Nephron progenitor cell (in vitro differentiated cells): ENCODE measurements around the gene KLK12.
"Not testable (repeated sequence)": the region's sequence is repeated elsewhere in the genome, so short reads cannot be mapped to it uniquely, and the experiment has no call there.

Experiments used
- DNase-seq: peaks from one replicate; pipeline ENCODE4 v3.0.0; 2021
- H3K27ac Mint-ChIP-seq: 2 replicates; pipeline ENCODE4 v1.8.0; 2021; ENCODE audit warnings: mild to moderate bottlenecking, moderate library complexity, mixed read lengths
- H3K27me3 Mint-ChIP-seq: 2 replicates; pipeline ENCODE4 v1.8.0; 2021; ENCODE audit warnings: mild to moderate bottlenecking, low read depth, mixed read lengths; ENCODE audit not compliant: poor library complexity
- H3K36me3 Mint-ChIP-seq: 2 replicates; pipeline ENCODE4 v1.8.0; 2021; ENCODE audit warnings: low read depth, mixed read lengths
- H3K4me1 Mint-ChIP-seq: 2 replicates; pipeline ENCODE4 v1.8.0; 2021; ENCODE audit warnings: mixed read lengths
- H3K4me3 Mint-ChIP-seq: 2 replicates; pipeline ENCODE4 v1.8.0; 2021; ENCODE audit warnings: mild to moderate bottlenecking, moderate library complexity, mixed read lengths
- H3K9me3 Mint-ChIP-seq: 2 replicates; pipeline ENCODE4 v1.8.0; 2021; ENCODE audit warnings: mild to moderate bottlenecking, moderate library complexity, mixed read lengths
- CTCF ChIP-seq: fragments of 200-600 bp; sonication (generic); IDR thresholded peaks from 2 replicates; pipeline ENCODE4 v1.5.0; 2021; ENCODE audit warnings: antibody characterized with exemption

KLK12 gene

GRCh38 chr19:50998686-50999085 is 36.1 kb downstream of the KLK12 start:
- H3K9me3 Mint-ChIP-seq = peaks cover 3% of the 10 kb centered on the region
- H3K4me1 Mint-ChIP-seq = peaks cover 43% of the 10 kb centered on the region
- no peak overlapping the region for H3K4me3 Mint-ChIP-seq
- TF ChIP-seq CTCF = no peak
- H3K27ac Mint-ChIP-seq = no peak overlapping the region
- peaks cover 62% of the 10 kb centered on the region for H3K27me3 Mint-ChIP-seq
- no peak for DNase-seq
- H3K36me3 Mint-ChIP-seq = no peaks in the 10 kb centered on the region

- Mint-ChIP-seq H3K4me3 (no peak overlapping the region), H3K27ac (no peak overlapping the region), H3K9me3 (peaks cover 3% of the 10 kb centered on the region), H3K27me3 (peaks cover 57% of the 10 kb centered on the region), H3K4me1 (peaks cover 37% of the 10 kb centered on the region), H3K36me3 (no peaks in the 10 kb centered on the region)
- DNase-seq = no peak
- no peak for TF ChIP-seq CTCF
Observed at GRCh38 chr19:50998061-50998460, 36.7 kb downstream of the KLK12 start.

GRCh38 chr19:50994129-50994528 is 40.7 kb downstream of the KLK12 start:
- peaks cover 63% of the 10 kb centered on the region for H3K27me3 Mint-ChIP-seq
- H3K4me1 Mint-ChIP-seq = peaks cover 19% of the 10 kb centered on the region
- no peaks in the 10 kb centered on the region for H3K36me3 Mint-ChIP-seq
- DNase-seq = no peak
- H3K4me3 Mint-ChIP-seq = no peak overlapping the region
- H3K27ac Mint-ChIP-seq = no peak overlapping the region
- TF ChIP-seq CTCF = no peak
- peaks cover 3% of the 10 kb centered on the region for H3K9me3 Mint-ChIP-seq

- H3K4me3 Mint-ChIP-seq = no peak overlapping the region
- H3K36me3 Mint-ChIP-seq = no peaks in the 10 kb centered on the region
- no peak for DNase-seq
- H3K27me3 Mint-ChIP-seq = peaks cover 63% of the 10 kb centered on the region
- TF ChIP-seq CTCF = no peak
- H3K9me3 Mint-ChIP-seq = peaks cover 3% of the 10 kb centered on the region
- H3K4me1 Mint-ChIP-seq = peaks cover 12% of the 10 kb centered on the region
- H3K27ac Mint-ChIP-seq = no peak overlapping the region
Observed at GRCh38 chr19:50992666-50993035, 42.2 kb downstream of the KLK12 start.

GRCh38 chr19:50984416-50984815 is 50.4 kb downstream of the KLK12 start:
- not testable (repeated sequence) for H3K4me3 Mint-ChIP-seq, H3K27ac Mint-ChIP-seq, DNase-seq, H3K9me3 Mint-ChIP-seq, H3K36me3 Mint-ChIP-seq
- H3K4me1 Mint-ChIP-seq = peaks cover 27% of the 10 kb centered on the region
- H3K27me3 Mint-ChIP-seq = peaks cover 82% of the 10 kb centered on the region

- TF ChIP-seq CTCF = no peak
- Mint-ChIP-seq H3K9me3 (peaks cover 5% of the 10 kb centered on the region), H3K27ac (no peak within 1 kb of the TSS), H3K4me3 (no peak within 1 kb of the TSS), H3K4me1 (peaks cover 34% of the 10 kb centered on the region), H3K36me3 (no peaks in the 10 kb centered on the region), H3K27me3 (peaks cover 75% of the 10 kb centered on the region)
- DNase-seq = no peak
Observed at GRCh38 chr19:50983625-50984292, 51.0 kb downstream of the KLK12 start, which contains the start of gene KLK7. Gene KLK7 (minus strand): TSS chr19:50983917. CDS start chr19:50982399, 1,518 bp downstream.
